Spleen (tissue), 7 donors: Measurements from ENCODE around the gene UTS2.

Source experiments
- POLR2A ChIP-seq, 3 donors: fragments of 450-650 bp; IDR thresholded peaks; one replicate each; pipeline ENCODE4 v1.5.1; 2017; ENCODE audit warnings: antibody characterized with exemption in 3 of 3, mild to moderate bottlenecking in 1 of 3
- POLR2AphosphoS5 ChIP-seq, 3 donors: sonication (generic); formaldehyde crosslinking; IDR thresholded peaks; one replicate each; pipeline ENCODE4 v1.5.1; 2017; ENCODE audit warnings: antibody characterized with exemption in 3 of 3
- TF ChIP-seq, protein P1 (sequence below), 11 experiments: fragments of 200-600 bp in 7 of 11; fragments of 450-650 bp in 4 of 11; sonication (generic) in 4 of 11; IDR thresholded peaks in 8 of 11; conservative IDR thresholded peaks in 3 of 11; 1 replicate in 7 of 11; 2 replicates in 4 of 11; pipeline versions ENCODE4 v1.4.0 to v1.8.0; 2016 to 2021; ENCODE audit warnings: antibody characterized with exemption in 11 of 11, inconsistent platforms in 4 of 11, mild to moderate bottlenecking in 1 of 11
- donor health status: DM: no; HTN: no; CAD: no; lungs with moderate emphysema.
- donor health status: DM: no; HTN: no; CAD: no.
- donor health status: DM: no; HTN: no; CAD: no.

DNA sequence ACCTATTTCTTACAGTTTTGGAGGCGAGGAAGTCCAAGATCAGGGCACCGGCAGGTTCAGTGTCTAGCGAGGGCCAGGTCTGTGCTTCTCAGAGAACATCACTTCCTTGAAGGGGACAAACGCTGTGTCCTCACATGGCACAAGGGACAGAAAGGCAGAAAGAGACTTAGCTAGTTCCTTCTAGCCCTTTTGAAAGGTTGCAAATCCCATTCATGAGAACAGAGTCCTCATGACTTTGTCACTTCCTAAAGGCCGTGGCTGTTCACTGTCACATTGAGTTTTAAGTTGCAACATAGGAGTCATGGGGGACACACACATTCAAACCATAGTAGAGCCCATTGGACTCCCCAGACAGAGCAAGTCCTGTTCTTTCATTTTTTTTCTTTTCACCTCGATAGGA, 41.4 kb downstream of the UTS2 start:
- TF ChIP-seq, protein P1, sequence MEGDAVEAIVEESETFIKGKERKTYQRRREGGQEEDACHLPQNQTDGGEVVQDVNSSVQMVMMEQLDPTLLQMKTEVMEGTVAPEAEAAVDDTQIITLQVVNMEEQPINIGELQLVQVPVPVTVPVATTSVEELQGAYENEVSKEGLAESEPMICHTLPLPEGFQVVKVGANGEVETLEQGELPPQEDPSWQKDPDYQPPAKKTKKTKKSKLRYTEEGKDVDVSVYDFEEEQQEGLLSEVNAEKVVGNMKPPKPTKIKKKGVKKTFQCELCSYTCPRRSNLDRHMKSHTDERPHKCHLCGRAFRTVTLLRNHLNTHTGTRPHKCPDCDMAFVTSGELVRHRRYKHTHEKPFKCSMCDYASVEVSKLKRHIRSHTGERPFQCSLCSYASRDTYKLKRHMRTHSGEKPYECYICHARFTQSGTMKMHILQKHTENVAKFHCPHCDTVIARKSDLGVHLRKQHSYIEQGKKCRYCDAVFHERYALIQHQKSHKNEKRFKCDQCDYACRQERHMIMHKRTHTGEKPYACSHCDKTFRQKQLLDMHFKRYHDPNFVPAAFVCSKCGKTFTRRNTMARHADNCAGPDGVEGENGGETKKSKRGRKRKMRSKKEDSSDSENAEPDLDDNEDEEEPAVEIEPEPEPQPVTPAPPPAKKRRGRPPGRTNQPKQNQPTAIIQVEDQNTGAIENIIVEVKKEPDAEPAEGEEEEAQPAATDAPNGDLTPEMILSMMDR (IDR thresholded peaks at IDR 0.05 in 8 of 11, conservative IDR thresholded peaks at IDR 0.05 in 3 of 11): no peak
- TF ChIP-seq POLR2AphosphoS5 (IDR thresholded peaks at IDR 0.05) (no peak), POLR2A (IDR thresholded peaks at IDR 0.05) (no peak)
